MM.1S (cell line): ENCODE data around the gene HOMER1.

Experiments
- CTCF ChIP-seq: fragments of 300-600 bp; sonication (generic); IDR thresholded peaks from 2 replicates; pipeline ENCODE4 v1.5.1; 2016; ENCODE audit warnings: antibody characterized with exemption, low read length, mixed read lengths
- EZH2 ChIP-seq: fragments of 300-600 bp; sonication (generic); optimal IDR thresholded peaks from 2 replicates; pipeline ENCODE3; 2017; ENCODE audit warnings: low read depth, mild to moderate bottlenecking, antibody characterized with exemption, low read length, mixed read lengths
- EZH2phosphoT487 ChIP-seq: fragments of 300-600 bp; sonication (generic); IDR thresholded peaks from 2 replicates; pipeline ENCODE4 v1.6.1; 2018; ENCODE audit warnings: antibody characterized with exemption, low read length

DNA sequence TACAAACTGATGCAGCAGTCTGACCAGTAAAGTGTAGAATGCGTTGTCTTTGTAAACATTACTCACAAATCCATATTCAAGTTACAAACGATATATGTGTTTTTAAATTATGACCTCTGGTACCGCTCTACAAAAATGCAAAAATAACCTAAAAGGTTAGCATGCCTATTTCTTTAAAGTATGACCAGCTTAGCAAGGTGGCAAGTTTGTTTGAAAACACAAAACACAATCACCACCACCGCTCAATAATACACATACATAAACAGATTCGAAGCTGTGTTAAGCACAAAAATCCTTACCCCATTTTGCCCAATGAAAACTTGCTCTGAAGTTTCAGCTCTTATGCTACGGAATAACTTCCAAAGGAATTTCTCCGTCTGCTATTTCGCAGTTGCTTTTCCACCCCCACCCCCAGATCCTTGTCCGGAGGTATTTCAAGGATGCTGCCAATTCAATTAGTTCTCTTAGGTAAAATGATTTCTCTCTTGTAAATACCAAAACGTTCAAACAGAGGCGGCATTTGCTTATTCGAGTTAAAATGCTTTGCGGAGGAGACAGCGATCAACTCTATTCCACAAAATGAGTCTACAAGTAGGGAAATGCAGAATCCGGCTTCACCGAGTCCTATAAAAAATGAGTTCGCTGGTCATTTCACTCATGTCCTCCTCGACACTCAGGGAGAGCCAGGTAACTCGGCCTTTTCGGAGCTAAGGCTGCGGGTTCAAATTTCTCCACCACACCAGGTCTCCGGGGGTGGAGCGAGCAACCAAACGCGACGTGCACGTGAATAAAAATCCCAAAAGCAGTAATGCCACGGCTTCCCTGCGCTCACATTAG lies 1.2 kb downstream of the HOMER1 start:
- no peak for TF ChIP-seq CTCF
- no peak for TF ChIP-seq EZH2
- no peak for TF ChIP-seq EZH2phosphoT487
